ENCODE measurements around the gene INPP5K. TPM values are rescaled to one million over a fixed set of nuclear protein-coding genes. Genes with fewer than 3 reads are reported as not detected.

The INPP5K gene
- total RNA-seq, 1 donor from 2014 or later, result 88.0 TPM

DNA sequence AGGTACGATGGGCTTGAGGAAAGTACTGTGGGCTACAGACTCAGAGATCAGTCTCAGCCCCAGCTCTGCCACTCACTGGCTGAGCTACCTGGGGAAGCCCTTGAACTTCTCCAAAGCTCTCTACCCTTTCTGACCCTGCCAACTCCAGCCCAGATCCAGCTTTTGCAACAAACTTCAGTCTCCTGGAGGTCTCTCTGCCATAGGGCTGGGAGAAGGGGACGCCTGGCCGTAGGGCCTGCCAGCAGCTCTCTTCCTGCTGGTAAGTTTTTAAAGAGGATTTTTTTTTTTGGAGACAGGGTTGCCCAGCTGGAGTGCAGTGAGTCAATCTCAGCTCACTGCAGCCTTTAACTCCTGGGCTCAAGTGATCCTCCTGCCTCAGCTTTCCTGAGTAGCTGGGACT lies 11.5 kb downstream of the INPP5K start:
- no peak for DNase-seq

DNA sequence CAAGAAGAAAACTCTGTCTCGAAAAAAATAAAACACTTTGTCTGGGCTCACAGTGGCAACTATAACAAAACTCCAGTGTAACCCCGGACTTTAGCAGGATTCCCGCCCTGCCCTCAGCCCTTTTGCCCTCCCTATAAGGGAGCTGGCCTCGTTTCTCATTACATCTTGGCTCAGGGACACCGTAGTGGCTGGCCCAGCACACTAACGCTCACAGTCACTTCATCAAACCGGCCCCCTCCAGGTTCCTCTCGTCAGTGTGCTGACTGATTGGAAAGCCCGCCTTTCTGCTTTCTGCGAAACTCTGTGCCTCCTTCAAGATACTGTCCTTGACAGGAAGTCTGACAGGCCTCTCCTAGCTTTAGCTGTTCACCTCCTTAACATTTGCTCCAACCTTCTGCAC lies 12.7 kb downstream of the INPP5K start:
- no peak for DNase-seq

DNA sequence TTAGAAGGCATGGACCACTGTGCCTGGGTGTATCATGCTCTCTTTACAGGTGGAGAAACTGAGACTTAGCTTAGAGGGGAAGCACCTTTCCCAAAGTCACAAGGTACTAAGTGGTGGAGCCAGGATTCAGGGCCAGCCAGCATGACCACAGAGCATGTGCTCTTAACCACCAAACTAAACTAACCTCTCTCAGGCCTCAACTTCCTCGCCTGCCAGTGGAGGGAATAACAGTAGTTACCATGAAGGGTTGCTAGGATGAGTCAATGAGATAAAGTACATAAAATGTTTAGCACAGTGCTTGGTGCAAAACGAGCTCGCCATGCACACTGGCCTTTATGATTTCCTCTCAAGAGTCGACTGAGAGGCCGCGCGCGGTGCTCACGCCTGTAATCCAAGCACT lies 17.5 kb downstream of the INPP5K start:
- DNase-seq, result peak; percentile 15

DNA sequence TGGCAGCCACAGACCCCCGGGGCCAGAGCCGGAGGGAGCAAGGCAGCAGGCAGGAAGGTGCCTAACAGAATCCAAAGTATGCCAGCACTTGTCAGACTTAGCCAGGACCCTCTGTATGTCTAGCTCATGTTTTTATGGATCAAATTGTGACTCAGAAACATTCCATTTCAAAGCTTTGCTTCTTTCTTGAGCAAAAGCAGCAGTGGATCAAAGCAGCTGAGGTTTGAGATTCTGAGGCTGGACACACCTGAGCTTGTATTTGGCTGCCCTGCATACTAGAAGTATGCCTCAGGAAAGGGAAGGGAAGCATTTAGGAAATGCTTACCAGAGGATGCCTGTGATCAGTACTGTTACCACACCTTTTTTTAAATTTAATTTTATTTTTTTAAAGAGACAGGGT lies 18.2 kb downstream of the INPP5K start:
- no peak for DNase-seq

DNA sequence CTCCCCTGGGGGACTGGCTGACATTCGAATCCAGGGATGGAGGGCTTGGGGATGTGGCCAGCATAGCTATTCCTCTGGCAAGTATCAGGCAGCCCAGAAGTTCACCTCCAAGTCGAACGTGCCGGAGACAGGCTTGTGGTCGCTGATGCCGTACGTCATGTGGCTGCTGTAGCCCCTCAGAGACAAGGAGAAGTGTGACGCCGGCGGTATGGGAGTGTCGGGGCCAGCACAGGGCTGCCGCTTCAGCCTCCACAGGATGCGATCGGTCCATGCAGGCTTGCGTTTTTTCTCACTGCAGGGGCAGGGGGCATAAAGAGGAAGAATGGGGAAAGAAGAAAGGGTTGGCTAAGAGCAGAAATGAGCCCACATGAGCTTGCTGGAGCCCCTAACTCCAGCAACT lies 18.6 kb downstream of the INPP5K start:
- DNase-seq, result no peak

DNA sequence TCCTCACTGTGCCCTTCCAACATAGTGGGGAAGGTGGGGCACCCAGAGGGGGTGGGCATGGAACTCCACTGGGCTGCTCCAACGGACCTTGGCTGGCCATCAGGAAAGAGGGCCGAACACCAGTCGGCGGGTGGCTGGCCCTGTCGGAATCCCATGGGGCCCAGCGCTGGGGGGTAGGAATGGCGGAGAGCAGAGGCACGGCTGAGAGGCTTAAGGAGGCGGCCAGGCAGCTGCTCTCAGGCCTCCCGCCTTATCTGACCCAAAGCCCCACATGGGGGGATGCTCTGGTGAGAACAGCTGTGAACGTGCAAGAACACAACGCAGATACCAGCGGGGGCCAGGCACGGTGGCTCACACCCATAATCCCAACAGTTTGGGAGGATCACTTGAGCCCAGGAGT lies 19.5 kb downstream of the INPP5K start:
- no peak for DNase-seq

DNA sequence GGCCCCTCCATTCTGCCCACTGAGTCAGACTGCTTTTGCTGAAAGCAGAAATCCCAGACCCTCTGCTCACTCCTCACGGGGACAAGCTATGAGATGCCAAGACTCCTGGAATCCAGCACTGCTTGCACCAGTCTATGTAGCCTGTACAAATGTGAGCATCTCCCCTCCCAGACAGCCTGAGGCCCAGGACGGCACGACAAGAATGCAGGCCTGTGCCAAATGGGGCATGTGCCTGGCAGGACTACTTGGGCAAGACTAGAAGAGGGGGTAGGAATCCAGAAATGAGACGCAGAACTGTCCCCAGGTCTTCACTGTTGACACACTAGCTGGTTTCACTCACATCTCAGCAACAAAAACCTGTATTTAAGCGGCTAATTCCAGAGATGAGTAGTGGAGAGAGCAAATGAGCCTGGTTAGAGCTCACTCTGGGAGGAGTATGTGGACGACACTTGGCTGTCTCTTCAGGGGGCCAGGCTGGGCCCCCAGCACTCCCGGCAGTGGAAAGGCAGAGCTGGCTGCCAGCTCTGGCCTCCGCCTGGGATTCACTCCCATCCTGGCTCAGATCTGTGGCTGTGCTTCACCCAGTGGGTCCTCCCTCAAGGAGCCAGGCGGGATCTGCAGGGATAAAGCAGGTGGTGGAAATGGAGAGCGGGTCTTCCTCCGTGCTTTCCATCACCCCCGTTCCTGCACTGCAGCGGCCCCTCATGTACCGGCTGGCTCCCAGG lies 21.0 kb downstream of the INPP5K start:
- DNase-seq, result no peak

DNA sequence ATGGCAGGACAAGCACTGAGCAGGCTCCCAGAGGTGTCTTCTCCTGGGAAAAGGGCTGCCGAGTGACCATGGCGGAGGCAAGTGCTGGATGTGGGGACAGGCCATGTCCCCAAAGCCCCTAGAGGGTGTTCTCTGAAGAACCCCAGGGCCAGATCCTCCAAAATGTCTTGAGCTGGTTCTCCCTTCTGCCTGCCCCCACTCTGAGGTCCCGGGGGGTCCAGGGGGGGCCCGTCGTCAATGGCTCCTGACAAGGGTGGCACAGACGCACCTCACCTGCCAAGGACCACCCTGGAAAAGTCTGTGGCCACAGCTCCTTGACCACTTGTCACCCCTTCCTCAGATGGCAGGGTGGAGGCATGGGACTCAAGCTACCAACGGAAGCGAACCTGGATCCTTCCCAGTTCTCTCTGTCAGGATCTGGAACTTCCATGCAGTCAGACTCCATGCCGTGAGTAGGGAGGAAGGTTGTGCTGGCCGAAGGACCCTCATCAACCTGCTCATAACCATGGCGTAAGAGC lies 21.6 kb downstream of the INPP5K start:
- no peak for DNase-seq

DNA sequence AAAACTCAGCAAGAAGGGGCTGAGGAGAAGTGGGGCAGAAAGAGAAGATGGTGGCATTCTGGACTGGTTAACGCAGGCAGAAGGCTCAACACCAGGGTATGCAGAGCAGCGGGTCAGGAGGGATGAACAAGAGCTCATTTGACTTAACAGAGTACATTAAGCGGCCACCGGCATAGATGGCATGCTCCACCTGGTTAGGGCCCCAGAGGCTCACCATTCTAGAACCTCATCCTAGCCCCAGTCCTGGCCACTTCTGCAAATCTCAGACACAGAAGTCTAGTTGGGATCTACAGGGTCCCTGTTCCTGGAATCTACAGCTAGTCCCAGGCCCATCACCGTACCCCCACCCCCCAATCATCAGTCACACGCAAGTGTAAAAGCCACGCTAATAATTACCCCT lies 22.2 kb downstream of the INPP5K start:
- no peak for DNase-seq

DNA sequence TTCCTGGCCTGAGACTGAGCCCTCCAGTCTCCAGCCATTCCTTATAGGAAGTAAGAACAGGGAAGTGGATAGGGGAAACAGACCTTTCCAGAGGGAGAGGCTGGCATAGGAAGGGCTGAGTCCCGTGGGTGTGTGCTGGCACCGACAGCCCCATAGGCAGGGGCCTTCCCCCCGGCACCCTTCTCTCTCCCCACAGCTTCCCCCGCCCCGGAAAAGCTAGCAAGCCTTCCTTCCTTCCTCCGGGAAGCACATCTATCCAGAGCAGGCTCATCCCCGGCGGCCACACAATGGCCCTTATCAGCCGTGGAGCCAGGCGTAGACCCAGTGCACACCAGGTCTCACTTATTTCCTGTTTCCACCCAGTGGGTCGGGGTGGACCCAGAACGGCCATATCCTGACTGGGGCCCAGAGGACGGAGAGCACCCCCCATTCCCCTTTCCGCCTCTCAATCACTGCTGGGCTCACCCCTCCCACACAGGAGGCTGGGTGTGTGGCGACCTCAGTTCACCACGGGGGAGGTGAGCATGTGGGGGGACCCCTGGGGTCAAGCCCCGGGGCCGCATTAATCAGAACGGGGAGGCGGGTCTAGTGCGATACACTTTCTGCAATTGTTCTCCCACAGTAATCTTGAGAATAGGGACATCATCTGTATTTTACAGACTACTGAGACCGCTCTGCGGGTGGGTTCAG lies 23.0 kb downstream of the INPP5K start:
- DNase-seq, result peak; percentile 45

DNA sequence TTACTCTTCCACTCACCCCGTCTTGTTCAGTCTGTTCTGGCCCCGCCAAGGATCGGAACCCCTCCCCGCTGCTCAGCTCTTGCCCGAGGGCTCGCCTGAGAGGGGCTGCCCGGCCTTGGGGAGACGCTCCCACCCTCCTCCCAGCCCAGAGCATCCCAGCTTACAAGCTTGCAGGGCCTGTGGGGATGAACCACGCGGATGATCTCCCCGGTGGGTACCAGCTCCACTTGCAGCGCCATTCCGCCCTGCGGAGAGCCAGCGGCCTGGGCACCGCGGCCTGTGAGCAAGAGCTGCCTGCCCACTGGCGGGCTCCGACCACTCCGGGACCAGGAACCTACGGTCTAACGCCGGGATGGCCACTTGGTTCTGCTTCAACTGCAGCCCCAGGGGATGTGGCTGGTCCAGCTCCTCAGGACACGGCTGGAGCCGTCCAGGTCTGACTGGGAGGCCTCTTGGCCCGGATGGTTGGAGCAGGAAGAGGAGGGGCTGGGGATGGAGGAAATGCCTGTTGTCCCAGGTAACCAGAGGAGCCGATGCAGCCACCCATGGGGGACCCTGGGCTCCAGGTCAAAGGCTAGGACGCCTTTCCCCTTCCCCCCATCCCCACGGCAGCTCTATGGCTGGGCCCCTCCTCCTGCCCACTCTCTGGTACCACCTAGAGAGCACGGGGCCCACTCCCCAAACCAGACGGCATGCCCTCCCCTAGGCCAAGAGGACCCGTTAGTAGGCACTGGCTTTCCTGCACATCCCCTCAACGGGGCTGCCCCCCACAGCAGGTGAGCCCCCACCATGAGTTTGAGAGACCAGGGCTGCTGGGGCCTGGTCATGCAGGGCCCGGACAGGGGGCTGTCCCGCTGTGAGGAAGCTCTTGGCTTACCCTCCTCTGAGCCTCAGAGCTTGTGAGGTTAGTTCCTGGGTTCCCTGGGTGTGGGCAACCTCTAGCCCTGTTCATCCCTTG lies 23.9 kb downstream of the INPP5K start, which contains the start of gene MYO1C:
TSS of gene MYO1C (minus strand) at position 438 of the 958 bp plus-strand sequence. CDS start at position 239, 199 bp downstream.
- peak; percentile 50 for DNase-seq

DNA sequence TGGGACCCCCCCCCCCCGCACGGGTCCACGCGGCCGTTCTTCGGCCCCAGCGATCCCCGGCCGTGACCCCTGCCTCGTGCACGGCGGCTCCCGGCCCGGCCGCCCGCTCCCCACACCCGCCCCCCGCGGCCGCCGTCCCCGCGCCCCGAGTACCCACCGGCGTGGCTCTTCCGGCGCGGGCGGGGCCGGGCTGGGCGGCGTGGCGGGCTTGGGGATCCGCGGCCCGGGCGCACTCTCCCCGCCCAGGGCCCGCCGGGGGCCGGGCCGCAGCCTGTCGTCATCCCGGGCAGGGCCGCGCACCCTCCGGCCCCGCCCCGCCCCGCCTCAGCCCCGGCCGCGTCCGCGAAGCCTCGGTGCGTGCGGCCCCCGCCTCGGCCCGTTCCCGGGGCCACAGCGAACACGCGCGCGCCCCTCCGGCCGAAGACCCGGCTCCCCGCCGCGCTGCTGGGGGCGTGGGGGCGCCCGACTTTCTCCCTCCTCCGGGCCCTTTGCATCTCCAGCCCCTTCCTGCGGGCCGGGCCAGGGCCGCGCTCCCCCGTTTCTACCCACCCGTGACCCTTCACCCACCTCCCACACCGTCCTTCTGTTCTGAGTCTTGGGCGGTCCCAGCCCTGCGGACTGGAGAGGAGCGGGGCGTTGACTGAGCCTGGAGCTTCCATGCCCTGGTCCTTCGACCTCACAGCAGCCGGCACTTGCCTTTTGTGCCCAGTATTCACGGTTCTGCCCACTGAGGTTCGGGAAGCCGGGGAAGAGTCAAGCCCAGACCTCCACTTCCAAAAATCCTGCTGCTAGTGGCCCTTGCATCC lies 24.8 kb downstream of the INPP5K start:
- DNase-seq, result peak; percentile 53

DNA sequence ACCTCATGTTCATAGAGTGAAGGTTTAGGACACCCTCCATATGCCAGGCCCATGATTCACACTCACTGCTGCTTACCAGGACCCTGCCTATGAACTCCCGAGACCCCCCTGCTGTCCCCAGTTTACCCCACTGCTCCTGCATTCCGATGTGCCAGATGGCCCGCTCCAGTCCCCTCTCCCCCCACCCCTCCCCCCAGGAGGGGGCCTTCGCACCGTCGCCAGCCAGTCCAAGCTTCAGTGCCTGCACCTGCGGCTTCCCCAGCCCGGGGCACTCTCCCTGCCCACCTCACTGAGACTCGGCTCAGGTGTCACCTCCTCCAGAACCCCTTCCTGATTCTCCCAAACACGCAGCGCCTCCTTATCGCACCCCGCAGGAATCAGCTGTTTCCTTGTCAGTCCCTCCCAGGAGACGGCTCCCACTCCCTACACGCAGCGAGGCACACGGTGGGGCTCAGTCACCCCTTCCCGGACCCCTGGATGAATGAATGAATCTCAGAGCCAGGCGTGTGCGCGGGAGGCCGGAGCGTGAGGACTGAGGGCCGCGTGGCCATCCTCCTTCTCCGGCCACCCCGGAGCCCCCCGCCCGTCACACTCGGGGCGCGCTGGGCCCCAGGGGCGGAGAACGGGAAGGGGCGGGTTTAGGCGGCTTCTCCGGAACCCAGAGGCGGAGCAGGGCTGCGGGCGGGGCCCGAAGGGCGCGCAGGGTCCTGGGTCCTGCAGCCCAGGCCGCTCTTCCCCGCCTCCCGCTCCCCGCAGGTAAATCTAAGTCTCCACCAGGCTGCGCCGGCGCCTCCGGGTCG lies 25.6 kb downstream of the INPP5K start:
- DNase-seq, result peak; percentile 54

DNA sequence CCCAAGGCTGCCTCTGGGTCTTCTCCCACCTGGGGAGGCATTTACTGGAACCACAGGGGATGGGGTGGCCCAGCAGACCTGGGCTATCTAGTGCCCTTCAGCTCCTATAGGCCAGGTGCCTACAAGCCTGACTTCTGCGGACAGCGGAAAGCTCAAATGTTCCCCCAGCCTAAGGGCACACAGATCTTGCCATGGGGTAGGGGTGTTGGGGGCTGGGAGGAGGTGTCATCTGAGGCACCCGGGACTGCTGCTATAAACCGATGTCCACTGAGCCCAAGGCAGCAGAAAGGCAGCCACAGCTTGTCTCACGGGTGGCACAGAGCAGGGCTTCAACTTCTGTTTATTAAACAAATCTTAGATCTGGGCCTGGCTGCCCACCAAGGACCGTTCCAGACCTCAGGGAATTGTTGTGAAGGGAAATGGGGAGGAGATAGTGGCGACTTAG lies 27.6 kb downstream of the INPP5K start:
- no peak for DNase-seq

DNA sequence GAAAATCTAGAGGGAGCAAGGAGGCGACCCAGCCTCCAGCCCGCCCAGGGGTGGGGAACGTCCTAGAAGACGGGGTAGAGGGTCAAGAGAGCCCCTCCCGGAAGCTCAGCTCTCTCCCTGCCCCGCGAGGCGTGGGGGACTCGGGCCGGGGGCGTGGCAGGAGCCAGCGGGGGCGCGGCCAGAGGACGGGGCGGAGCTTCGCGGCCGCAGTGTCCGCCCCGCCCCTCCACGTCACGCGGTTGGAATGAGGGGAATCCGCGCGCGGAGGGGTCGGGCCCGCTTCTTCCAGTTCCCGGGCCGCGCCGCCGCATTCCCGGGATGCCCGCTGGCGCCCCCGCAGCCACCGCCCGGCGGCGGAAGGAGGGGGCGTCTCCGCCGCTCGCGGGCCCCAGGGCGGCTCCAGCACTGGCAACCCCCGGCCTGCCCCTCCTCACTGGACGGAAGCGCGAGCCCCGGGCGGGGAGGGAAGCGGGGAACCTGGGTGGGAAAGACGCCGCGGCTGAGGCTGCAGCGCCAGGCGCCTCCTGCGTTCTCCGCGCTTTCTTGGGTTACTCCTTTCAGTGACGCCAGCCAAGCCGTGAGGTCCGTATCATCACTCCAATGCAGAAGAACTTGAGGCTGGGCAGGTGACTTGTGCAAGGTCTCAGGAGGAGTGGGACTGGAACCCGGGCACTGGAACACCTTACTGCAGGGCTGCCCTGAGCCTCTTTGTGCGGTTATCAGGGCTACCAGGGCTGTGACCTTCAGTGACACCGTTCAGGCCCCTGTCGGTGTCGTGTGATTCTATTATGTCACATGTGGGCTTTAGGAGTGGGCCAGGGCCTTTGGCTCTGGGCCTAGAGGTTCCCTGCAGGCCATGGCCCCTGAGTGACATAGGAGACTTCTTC lies 28.2 kb downstream of the INPP5K start:
- DNase-seq, result peak; percentile 87

DNA sequence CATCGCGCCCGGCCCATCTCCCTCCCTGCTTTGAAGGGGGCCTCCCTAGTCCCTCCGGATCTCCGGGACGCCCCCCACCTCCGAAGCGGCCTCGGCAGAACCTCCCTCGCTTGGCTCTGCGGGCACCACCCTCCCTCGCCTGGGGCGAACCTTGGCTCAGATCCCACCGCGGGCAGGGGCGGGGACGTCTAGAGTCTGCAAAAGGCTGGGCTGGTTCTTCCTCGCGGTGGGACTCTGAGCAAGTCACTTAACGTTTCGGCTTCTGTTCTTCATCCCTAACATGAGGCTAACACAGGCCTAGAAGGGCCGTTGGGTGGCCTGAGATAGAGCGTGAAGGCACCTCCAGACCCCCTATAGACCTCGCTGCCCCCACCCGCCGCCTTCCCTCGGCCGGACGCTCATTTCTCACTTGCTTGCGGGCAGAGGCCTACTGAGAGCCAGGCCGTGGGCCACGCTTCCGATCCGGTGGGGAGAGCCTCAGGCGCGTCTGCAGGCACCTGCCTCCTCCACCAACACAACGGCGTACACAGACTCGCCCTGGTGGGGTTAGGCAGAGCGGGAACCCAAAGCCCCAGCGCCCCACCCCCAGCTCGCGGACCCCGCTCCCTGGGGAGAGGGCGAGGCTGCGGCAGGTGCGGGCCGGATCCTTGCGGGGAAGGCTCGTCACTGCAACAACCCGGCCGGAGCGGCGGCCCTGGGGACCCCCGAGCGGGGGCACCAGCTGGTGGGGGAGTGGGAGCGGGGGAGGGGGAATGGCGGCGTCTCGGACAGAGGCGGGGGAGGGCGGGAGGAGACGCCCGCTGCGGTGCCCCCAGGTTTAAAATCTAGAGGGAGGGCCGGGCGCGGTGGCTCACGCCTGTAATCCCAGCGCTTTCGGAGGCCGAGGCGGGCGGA lies 29.4 kb downstream of the INPP5K start:
- DNase-seq, result peak; percentile 72

DNA sequence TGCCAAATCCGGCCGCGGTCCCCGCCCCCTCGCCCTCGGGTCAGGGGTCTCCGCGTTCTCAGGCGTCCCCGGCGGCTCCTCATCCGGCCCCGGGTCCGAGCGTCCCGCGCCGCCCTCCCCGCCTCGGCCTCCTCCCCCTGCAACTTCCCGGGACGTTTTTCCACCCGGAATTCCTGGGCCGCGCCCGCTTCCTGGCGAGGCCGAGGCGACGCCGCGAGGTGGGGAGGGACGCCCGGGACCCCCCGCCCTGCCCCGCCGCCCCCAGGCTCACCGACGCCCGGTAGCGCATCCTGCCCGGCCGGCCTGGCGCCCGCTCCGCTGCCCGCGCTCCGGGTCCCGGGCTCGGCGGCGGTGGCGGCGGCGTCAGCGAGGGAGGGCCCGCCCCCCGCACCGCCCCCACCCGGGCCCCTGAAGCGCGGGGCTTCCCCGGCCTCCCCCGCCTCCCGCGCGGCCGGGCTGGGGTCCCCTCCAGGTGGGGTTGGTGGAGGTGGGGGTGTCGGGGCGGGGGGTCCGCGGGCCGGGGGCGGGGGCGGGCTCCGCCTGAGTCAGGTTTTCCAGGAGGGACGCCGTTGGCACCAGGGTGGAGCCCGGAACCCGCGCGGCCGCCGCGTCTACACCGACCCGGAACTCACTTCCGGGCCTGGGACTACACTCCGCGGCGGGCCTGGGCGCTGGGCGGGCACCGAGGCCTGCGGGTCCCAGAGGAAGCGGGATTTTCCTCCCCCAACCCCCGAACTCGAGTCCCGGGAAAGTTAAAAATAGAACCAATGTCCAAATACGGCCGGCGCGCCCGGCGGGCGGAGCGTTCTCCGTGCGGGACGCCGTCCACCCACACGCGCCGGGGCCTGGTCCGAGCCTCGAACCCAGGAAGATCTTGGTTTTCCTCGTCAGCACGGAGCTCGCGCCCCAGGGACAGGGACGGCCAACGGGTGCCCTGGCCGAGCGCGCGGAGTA lies 30.7 kb downstream of the INPP5K start:
- peak; percentile 58 for DNase-seq
